KMS-11 (cell line): Measurements from ENCODE around the gene KAZN.
"Not testable (repeated sequence)": the region's sequence is repeated elsewhere in the genome, so short reads cannot be mapped to it uniquely, and the experiment has no call there.

Experiments used
- H2AFZ ChIP-seq: fragments of 200-600 bp; sonication (generic); 2 replicates; pipeline ENCODE4 v1.6.1; 2016; ENCODE audit warnings: antibody characterized with exemption, mixed run types, low read depth
- H3K27ac ChIP-seq: fragments of 200-600 bp; sonication (generic); 2 replicates; pipeline ENCODE4 v1.6.1; 2016; ENCODE audit warnings: mild to moderate bottlenecking, mixed run types
- H3K27me3 ChIP-seq: fragments of 200-600 bp; sonication (generic); 2 replicates; pipeline ENCODE4 v1.6.1; 2017; ENCODE audit warnings: mild to moderate bottlenecking, low read depth, mixed run types, moderate library complexity; ENCODE audit not compliant: insufficient read depth
- H3K36me3 ChIP-seq: fragments of 200-600 bp; sonication (generic); 2 replicates; pipeline ENCODE4 v1.6.1; 2017; ENCODE audit warnings: mild to moderate bottlenecking, mixed run types; ENCODE audit not compliant: insufficient read depth
- H3K4me1 ChIP-seq: fragments of 200-600 bp; sonication (generic); 2 replicates; pipeline ENCODE4 v1.6.1; 2016; ENCODE audit warnings: mild to moderate bottlenecking, low read depth, mixed run types; ENCODE audit not compliant: poor library complexity, severe bottlenecking
- H3K4me2 ChIP-seq: fragments of 200-600 bp; sonication (generic); 2 replicates; pipeline ENCODE4 v1.7.0; 2016; ENCODE audit warnings: mild to moderate bottlenecking, mixed run types
- H3K4me3 ChIP-seq: fragments of 200-600 bp; sonication (generic); IDR thresholded peaks from 2 replicates; pipeline ENCODE4 v1.6.1; 2017; ENCODE audit warnings: low read depth, low read length, mixed read lengths; ENCODE audit not compliant: insufficient read depth
- H3K79me2 ChIP-seq: fragments of 200-600 bp; sonication (generic); 2 replicates; pipeline ENCODE4 v1.6.1; 2016; ENCODE audit warnings: low read depth, mixed run types; ENCODE audit not compliant: insufficient read depth
- H3K9ac ChIP-seq: fragments of 200-600 bp; sonication (generic); 2 replicates; pipeline ENCODE4 v1.6.1; 2016; ENCODE audit warnings: mild to moderate bottlenecking, mixed run types
- H4K20me1 ChIP-seq: fragments of 200-600 bp; sonication (generic); 2 replicates; pipeline ENCODE4 v1.6.1; 2016; ENCODE audit warnings: mild to moderate bottlenecking, mixed run types; ENCODE audit not compliant: insufficient read depth
- TF ChIP-seq, protein P1 (sequence below): fragments of 200-600 bp; sonication (generic); conservative IDR thresholded peaks from 2 replicates; pipeline ENCODE4 v1.6.1; 2017; ENCODE audit warnings: low read depth, mild to moderate bottlenecking, antibody characterized with exemption, low read length, moderate library complexity, mixed read lengths

The KAZN gene

DNA sequence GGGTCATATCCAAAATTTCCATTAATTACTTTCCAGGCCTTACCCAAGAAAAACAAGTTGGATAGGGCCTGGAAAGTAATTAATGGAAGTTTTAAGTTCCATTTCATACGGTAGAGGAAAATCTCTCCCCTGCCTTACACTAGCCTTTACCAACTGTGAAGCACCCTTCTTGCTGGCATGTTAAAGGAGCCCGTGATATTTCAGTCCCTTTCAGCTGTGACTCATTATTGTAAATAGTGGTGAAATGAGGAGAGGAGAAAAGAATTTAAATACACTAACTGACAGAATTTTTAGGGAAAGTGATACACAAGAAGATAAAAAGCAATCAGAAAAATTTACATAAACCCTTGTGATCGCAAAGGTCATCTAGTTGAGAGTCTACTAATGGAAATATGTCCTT lies 20.3 kb upstream of the KAZN start:
- no peak overlapping the region for H3K27ac ChIP-seq
- H4K20me1 ChIP-seq: no peaks in the 10 kb centered on the region
- TF ChIP-seq, protein P1, sequence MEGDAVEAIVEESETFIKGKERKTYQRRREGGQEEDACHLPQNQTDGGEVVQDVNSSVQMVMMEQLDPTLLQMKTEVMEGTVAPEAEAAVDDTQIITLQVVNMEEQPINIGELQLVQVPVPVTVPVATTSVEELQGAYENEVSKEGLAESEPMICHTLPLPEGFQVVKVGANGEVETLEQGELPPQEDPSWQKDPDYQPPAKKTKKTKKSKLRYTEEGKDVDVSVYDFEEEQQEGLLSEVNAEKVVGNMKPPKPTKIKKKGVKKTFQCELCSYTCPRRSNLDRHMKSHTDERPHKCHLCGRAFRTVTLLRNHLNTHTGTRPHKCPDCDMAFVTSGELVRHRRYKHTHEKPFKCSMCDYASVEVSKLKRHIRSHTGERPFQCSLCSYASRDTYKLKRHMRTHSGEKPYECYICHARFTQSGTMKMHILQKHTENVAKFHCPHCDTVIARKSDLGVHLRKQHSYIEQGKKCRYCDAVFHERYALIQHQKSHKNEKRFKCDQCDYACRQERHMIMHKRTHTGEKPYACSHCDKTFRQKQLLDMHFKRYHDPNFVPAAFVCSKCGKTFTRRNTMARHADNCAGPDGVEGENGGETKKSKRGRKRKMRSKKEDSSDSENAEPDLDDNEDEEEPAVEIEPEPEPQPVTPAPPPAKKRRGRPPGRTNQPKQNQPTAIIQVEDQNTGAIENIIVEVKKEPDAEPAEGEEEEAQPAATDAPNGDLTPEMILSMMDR: no peak
- no peaks in the 10 kb centered on the region for H3K4me1 ChIP-seq
- no peak overlapping the region for H3K4me2 ChIP-seq
- H3K27me3 ChIP-seq: no peaks in the 10 kb centered on the region; the same call in 1 of the 2 replicates
- H3K79me2 ChIP-seq: no peaks in the 10 kb centered on the region
- H2AFZ ChIP-seq: no peak overlapping the region
- H3K36me3 ChIP-seq: no peaks in the 10 kb centered on the region
- no peak overlapping the region for H3K4me3 ChIP-seq
- H3K9ac ChIP-seq: no peak overlapping the region

DNA sequence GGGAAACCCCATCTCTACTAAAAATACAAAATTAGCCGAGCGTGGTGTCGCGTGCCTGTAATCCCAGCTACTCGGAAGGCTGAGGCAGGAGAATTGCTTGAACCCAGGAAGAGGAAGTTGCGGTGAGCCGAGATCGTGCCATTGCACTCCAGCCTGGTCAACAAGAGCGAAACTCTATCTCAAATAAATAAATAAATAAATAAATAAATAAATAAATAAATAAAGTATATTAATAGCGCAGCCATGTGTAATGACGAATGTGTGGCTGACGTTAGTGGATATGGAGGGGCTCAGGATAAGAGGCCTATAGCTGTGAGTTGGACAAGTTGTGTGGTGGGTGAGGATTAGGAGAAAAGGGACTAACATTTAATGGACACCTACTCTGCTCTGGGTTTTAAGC lies 18.2 kb upstream of the KAZN start:
- H3K4me2 ChIP-seq, H4K20me1 ChIP-seq, H3K36me3 ChIP-seq, H3K27me3 ChIP-seq, H3K9ac ChIP-seq, H3K4me1 ChIP-seq, H3K27ac ChIP-seq, H3K4me3 ChIP-seq, H3K79me2 ChIP-seq, H2AFZ ChIP-seq: not testable (repeated sequence)

DNA sequence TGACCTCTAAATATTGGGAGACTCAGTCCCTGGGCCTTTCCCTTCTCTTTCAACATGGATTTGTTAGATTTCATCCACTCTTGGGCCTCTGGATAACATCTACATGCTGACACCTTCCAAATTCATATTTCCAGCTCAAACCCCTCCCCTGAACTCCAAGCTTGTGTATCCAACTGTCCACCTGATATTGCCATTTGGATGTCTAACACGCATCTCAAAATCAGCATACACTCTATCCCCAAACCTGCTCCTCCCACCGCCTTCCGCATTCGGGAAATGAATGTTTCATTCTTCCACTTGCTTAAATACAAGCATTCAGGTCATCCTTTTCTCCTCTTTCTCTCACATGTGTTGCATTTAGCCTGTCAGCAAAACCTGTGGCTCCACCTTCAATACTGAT lies 17.5 kb upstream of the KAZN start:
- no peaks in the 10 kb centered on the region for H3K36me3 ChIP-seq
- H3K27ac ChIP-seq: no peak overlapping the region
- H3K4me2 ChIP-seq: no peak overlapping the region
- H3K9ac ChIP-seq: no peak overlapping the region
- H3K27me3 ChIP-seq: no peaks in the 10 kb centered on the region
- no peak overlapping the region for H3K4me3 ChIP-seq
- no peaks in the 10 kb centered on the region for H4K20me1 ChIP-seq
- H2AFZ ChIP-seq: no peak overlapping the region
- no peaks in the 10 kb centered on the region for H3K79me2 ChIP-seq
- H3K4me1 ChIP-seq: no peaks in the 10 kb centered on the region
- TF ChIP-seq, protein P1: no peak

DNA sequence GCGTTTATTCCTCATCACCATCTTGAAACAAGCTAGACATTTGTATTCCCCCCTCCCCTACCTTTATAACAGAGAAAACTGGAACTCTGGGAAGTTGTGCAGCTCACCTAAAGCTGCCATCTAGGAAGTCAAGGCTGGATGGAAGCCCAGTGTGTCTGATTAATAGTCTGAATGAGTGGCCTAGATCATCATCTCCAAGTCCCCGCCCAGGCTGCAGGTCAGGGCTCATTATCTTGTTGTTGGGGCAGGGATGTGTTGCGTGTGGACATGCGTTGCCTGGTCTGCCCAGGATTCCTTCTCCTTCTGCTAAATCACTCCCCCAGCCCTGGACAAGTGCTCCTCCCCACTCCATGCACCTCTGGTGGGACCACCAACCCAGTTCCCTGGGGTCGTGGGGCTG lies 14.7 kb upstream of the KAZN start:
- Histone ChIP-seq H3K9ac (no peak overlapping the region), H2AFZ (no peak overlapping the region), H3K27ac (no peak overlapping the region), H3K27me3 (no peaks in the 10 kb centered on the region; the same call in 1 of the 2 replicates), H3K79me2 (no peaks in the 10 kb centered on the region), H3K4me3 (no peak overlapping the region), H3K4me1 (no peaks in the 10 kb centered on the region), H4K20me1 (no peaks in the 10 kb centered on the region), H3K4me2 (no peak overlapping the region), H3K36me3 (no peaks in the 10 kb centered on the region)
- TF ChIP-seq, protein P1: no peak

DNA sequence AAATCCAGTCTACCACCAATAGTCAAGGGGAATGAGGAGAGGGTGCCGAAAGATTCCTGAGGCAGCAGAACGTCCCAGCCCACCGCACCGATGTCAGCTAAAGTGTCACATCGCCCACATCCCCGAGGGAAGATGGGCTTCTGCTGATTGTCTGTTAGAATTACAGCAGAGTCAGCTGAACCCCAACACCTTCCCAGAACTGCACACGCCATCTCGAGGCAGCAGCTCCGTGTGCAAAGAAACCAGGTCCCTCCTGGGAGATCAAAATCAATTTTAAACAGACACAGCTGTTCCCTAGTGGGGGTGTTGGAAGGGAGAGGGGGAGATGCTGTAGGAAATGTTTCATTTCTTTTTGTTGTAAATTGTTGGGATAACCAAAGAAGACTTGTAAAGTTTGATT lies 12.8 kb upstream of the KAZN start:
- no peaks in the 10 kb centered on the region for H3K36me3 ChIP-seq
- no peak overlapping the region for H2AFZ ChIP-seq
- TF ChIP-seq, protein P1: no peak
- H3K9ac ChIP-seq: no peak overlapping the region
- no peaks in the 10 kb centered on the region for H3K4me1 ChIP-seq
- no peaks in the 10 kb centered on the region; the same call in 1 of the 2 replicates for H3K27me3 ChIP-seq
- H3K27ac ChIP-seq: no peak overlapping the region
- H4K20me1 ChIP-seq: no peaks in the 10 kb centered on the region
- H3K4me2 ChIP-seq: no peak overlapping the region
- no peaks in the 10 kb centered on the region for H3K79me2 ChIP-seq
- H3K4me3 ChIP-seq: no peak overlapping the region
